DOHH2 (cell line): ENCODE results near the gene AGAP2.

Experiments used
- H3F3A ChIP-seq: fragments of 200-600 bp; sonication (generic), shearing (Covaris generic); 2 replicates; pipeline ENCODE4 v1.6.0; 2016; ENCODE audit warnings: antibody characterized with exemption, mild to moderate bottlenecking; ENCODE audit not compliant: control insufficient read depth, insufficient read depth
- H3K27ac ChIP-seq: fragments of 200-600 bp; sonication (generic); 2 replicates; pipeline ENCODE4 v1.5.1; 2014; ENCODE audit warnings: low read depth, mild to moderate bottlenecking, low read length, moderate library complexity
- H3K27me3 ChIP-seq: fragments of 200-600 bp; sonication (generic); 2 replicates; pipeline ENCODE4 v1.6.1; 2014; ENCODE audit warnings: mild to moderate bottlenecking, low read length, mixed read lengths; ENCODE audit not compliant: control insufficient read depth
- H3K36me3 ChIP-seq: fragments of 200-600 bp; sonication (generic); 2 replicates; pipeline ENCODE4 v1.6.1; 2014; ENCODE audit warnings: mild to moderate bottlenecking, low read length, moderate library complexity, mixed read lengths; ENCODE audit not compliant: control insufficient read depth
- H3K4me1 ChIP-seq: fragments of 200-600 bp; sonication (generic); 2 replicates; pipeline ENCODE4 v1.6.1; 2014; ENCODE audit warnings: mild to moderate bottlenecking, low read length, mixed read lengths; ENCODE audit not compliant: control insufficient read depth
- H3K4me2 ChIP-seq: fragments of 200-600 bp; sonication (generic); 2 replicates; pipeline ENCODE4 v1.6.0; 2014; ENCODE audit warnings: mild to moderate bottlenecking, low read length, moderate library complexity
- H3K4me3 ChIP-seq: fragments of 200-600 bp; sonication (generic); 2 replicates; pipeline ENCODE4 v1.5.1; 2014; ENCODE audit warnings: mild to moderate bottlenecking, low read length, mixed read lengths
- H3K79me2 ChIP-seq: fragments of 200-600 bp; sonication (generic); 2 replicates; pipeline ENCODE4 v1.6.1; 2014; ENCODE audit warnings: mild to moderate bottlenecking, low read length, mixed read lengths; ENCODE audit not compliant: control insufficient read depth
- H3K9me2 ChIP-seq: fragments of 200-600 bp; sonication (generic); replicated peaks from 2 replicates; pipeline ENCODE4 v1.6.1; 2014; ENCODE audit warnings: mild to moderate bottlenecking, low read length, mixed read lengths; ENCODE audit not compliant: control insufficient read depth
- H3K9me3 ChIP-seq: fragments of 200-600 bp; sonication (generic); 2 replicates; pipeline ENCODE4 v1.6.1; 2014; ENCODE audit warnings: antibody characterized with exemption, low read length, mixed read lengths; ENCODE audit not compliant: control insufficient read depth, insufficient read depth
- H4K20me1 ChIP-seq: fragments of 200-600 bp; sonication (generic); 2 replicates; pipeline ENCODE4 v1.6.0; 2014; ENCODE audit warnings: low read depth, mild to moderate bottlenecking, antibody characterized with exemption, low read length, moderate library complexity; ENCODE audit not compliant: control insufficient read depth, insufficient read depth
- EZH2phosphoT487 ChIP-seq: fragments of 200-600 bp; sonication (generic); IDR thresholded peaks from 2 replicates; pipeline ENCODE4 v1.6.1; 2017; ENCODE audit warnings: borderline replicate concordance, mild to moderate bottlenecking, antibody characterized with exemption, low read length, moderate library complexity, mixed read lengths
- TF ChIP-seq, protein P1 (sequence below): fragments of 200-600 bp; sonication (generic); IDR thresholded peaks from one replicate; pipeline ENCODE4 v1.5.1; 2014; ENCODE audit warnings: antibody characterized with exemption, mild to moderate bottlenecking, low read depth, low read length; ENCODE audit not compliant: poor library complexity, severe bottlenecking

The AGAP2 gene

DNA sequence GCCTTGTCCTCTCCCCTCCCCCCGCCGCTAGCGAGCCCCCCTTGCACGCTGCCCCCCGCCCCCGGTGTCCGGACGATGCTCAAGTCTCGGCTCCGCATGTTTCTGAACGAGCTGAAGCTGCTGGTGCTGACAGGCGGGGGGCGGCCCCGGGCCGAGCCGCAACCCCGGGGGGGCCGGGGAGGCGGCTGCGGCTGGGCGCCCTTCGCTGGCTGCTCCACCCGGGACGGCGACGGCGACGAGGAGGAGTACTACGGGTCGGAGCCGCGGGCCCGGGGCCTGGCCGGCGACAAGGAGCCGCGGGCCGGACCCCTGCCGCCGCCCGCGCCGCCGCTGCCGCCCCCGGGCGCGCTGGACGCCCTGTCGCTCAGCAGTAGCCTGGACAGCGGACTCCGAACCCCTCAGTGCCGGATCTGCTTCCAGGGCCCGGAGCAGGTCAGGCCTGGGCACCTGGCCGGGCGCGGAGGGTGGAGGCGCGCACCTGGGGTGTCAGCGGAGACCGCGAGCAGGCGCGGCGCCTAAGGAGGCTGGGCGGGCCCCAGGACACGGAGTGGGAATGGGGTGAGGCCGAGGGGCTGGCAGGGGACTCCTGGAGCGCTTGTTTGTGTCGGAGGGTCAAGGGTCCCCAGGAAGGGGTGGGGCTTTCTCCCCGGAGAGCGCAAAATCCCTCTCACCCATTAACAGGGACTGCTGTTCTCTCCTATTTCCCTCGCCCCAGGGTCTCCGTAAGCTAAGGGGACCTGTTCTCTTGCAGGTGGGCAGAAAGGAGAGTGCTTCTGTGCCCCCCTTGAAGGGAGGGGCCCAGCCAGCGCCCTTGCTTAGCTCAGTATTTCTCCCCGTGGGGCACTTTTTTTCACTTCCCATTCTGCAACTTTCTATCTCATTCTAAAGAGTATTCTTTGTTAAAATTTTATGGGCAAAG is 17.2 kb upstream of the AGAP2 start:
- peak overlapping the region; percentile 96 for H3K4me2 ChIP-seq
- no peaks in the 10 kb centered on the region for H3K27me3 ChIP-seq
- peak overlapping the region; percentile 79 for H3K27ac ChIP-seq
- peaks cover 57% of the 10 kb centered on the region for H3K36me3 ChIP-seq
- no peaks in the 10 kb centered on the region for H3K9me3 ChIP-seq
- H4K20me1 ChIP-seq: peaks cover 13% of the 10 kb centered on the region; the same call in 1 of the 2 replicates
- H3F3A ChIP-seq: peaks cover 19% of the 10 kb centered on the region
- peaks cover 46% of the 10 kb centered on the region for H3K4me1 ChIP-seq
- no peaks in the 10 kb centered on the region for H3K9me2 ChIP-seq
- peaks cover 70% of the 10 kb centered on the region for H3K79me2 ChIP-seq
- peak overlapping the region; percentile 88 for H3K4me3 ChIP-seq
- TF ChIP-seq EZH2phosphoT487: no peak
- TF ChIP-seq, protein P1, sequence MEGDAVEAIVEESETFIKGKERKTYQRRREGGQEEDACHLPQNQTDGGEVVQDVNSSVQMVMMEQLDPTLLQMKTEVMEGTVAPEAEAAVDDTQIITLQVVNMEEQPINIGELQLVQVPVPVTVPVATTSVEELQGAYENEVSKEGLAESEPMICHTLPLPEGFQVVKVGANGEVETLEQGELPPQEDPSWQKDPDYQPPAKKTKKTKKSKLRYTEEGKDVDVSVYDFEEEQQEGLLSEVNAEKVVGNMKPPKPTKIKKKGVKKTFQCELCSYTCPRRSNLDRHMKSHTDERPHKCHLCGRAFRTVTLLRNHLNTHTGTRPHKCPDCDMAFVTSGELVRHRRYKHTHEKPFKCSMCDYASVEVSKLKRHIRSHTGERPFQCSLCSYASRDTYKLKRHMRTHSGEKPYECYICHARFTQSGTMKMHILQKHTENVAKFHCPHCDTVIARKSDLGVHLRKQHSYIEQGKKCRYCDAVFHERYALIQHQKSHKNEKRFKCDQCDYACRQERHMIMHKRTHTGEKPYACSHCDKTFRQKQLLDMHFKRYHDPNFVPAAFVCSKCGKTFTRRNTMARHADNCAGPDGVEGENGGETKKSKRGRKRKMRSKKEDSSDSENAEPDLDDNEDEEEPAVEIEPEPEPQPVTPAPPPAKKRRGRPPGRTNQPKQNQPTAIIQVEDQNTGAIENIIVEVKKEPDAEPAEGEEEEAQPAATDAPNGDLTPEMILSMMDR: no peak

DNA sequence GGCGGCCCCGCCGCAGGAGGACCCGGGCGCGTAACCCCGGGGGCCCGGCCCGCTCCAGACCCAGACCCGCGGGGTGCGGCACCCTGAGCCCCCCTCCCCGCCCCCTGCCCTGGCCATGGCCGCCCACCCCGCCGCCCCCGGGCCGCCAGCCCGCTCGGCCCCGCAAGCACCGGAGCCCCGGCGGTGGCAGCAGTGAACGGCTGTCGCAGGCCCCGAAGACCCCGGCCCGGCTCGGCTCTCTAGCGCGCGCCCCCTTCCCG is 16.6 kb upstream of the AGAP2 start:
- H3K9me3 ChIP-seq: no peaks in the 10 kb centered on the region
- H3K4me1 ChIP-seq: peaks cover 52% of the 10 kb centered on the region
- H3K4me3 ChIP-seq: peak overlapping the region; percentile 88
- H3F3A ChIP-seq: peaks cover 19% of the 10 kb centered on the region
- H3K36me3 ChIP-seq: peaks cover 57% of the 10 kb centered on the region
- H3K79me2 ChIP-seq: peaks cover 70% of the 10 kb centered on the region
- TF ChIP-seq EZH2phosphoT487: no peak
- TF ChIP-seq, protein P1: no peak
- no peaks in the 10 kb centered on the region for H3K27me3 ChIP-seq
- H3K9me2 ChIP-seq: no peaks in the 10 kb centered on the region
- no peak overlapping the region for H3K27ac ChIP-seq
- peak overlapping the region; percentile 96; the same call in 1 of the 2 replicates for H3K4me2 ChIP-seq
- peaks cover 7% of the 10 kb centered on the region; the same call in 1 of the 2 replicates for H4K20me1 ChIP-seq

DNA sequence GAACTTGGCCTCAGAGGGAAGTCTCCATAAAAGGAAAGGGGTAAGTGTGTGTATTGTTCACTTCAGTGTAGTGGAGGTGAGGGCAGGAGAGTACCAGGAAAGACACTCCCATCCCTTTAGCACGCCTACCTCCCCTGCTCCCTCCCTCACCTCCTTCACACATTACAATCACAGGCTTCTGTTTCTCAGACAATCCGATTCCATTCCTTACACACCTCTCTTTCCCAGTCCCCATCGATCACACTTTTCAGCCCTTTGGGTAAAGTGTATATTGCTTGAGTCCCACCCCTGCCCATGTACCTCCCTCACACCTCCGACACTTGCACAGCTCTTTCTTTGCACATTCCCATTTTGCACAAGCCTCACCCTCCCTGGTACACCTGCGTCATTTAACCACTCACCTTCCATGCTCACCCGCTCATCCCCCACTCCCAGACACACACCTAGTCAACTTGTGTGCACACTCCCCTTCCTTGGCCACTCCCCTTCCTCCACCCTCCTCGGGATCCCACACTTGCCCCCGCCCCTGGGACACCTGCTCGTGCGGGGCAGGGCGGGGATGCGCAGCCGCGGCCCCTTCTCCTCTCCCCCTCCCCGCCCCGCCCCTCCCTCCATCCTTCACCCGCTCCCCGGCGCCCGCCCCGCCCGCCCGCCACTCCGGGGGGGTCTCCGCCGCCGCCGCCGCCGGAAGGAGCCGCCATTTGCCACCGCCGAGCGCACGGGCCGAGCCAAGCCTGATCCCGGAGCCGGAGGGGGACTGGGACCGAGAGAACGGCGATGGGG is 16.1 kb upstream of the AGAP2 start, which contains the start of gene MARCHF9:
MARCHF9 (plus strand) TSS at position 693 of the 783 bp plus-strand sequence. CDS start 426 bp downstream, outside the sequence.
- Histone ChIP-seq H3K27ac (peak within 1 kb of the TSS; percentile 79), H3K79me2 (peaks cover 69% of the 10 kb centered on the region), H3K9me3 (no peaks in the 10 kb centered on the region), H3K27me3 (no peaks in the 10 kb centered on the region), H3F3A (peaks cover 19% of the 10 kb centered on the region), H4K20me1 (peaks cover 2% of the 10 kb centered on the region; the same call in 1 of the 2 replicates), H3K4me2 (peak within 1 kb of the TSS; percentile 96), H3K4me3 (peak within 1 kb of the TSS; percentile 88), H3K4me1 (peaks cover 52% of the 10 kb centered on the region), H3K9me2 (no peaks in the 10 kb centered on the region), H3K36me3 (peaks cover 56% of the 10 kb centered on the region)
- TF ChIP-seq, protein P1: no peak
- TF ChIP-seq EZH2phosphoT487: no peak
